IPS DF 19.7 (cell line): ENCODE data around the gene HLA-DPA1.
"Not testable (repeated sequence)": the region's sequence is repeated elsewhere in the genome, so short reads cannot be mapped to it uniquely, and the experiment has no call there.

Experiments
- DNase-seq: peaks from one replicate; pipeline ENCODE4 v3.0.0-alpha.2; 2013; ENCODE audit warnings: low read depth, low spot score

Gene HLA-DPA1

DNA sequence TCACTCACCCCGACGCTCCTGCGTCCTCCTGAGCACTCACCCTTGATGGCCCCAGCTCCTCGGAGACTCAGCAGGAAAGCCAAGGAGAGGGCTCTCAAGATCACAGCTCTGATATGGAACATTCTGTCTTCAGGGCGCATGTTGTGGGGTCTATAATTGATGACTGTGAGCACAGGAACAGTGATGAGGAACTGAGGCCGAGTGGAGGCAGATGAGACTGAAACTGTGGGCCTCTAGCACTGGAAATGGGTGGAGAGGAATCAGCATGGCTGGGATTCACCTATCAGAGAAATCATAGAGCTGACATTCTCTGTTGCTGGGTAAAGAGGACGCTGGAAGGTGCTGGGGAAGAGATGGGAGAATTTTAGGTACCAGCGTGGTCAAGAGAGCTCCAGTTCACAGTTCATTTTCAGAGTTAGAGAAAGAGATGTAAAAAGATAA lies at the start of gene HLA-DPA1:
Gene HLA-DPA1 (minus strand): TSS at position 219 of the 441 bp plus-strand sequence.
- peak; percentile 25 for DNase-seq

DNA sequence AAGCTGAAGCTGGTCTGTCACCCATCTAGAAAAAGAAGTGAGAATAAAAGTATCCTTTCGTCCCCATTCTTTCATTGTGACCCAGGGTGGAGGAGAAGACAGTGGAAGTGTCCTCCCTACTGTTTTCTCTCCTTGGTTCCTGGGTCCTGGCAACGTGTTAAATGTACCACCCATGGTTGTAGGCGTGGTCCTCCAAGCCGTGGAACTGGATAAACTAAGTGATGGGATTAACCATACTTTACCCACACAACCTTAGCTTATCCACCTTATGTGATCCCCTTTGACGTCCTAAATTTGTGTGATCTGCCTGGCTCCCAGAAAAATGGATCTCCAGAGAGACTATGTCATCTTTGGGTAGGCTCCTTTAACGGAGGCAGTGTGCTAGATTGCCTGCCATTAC lies 49.7 kb upstream of the HLA-DPA1 start:
- DNase-seq, result no peak

DNA sequence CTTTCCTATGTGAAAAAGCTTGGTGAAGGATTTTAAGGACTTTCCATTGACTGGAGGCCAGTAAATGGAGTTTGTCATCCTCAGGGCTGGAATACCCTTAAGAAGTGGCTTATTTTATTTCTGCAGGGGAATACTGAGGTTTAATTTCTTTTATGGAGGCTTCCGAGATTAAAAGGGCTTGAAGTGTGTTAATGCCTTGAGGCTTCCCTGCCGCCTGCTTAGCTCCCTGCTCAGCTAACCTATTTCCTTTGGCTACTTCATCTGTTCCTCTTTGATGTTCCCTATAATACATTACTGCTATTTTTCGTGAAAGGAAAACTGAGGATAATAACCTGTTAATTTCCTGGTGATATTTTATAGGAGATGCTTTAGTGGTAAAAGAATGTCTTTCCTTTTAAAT lies 46.6 kb upstream of the HLA-DPA1 start:
- DNase-seq, result no peak

DNA sequence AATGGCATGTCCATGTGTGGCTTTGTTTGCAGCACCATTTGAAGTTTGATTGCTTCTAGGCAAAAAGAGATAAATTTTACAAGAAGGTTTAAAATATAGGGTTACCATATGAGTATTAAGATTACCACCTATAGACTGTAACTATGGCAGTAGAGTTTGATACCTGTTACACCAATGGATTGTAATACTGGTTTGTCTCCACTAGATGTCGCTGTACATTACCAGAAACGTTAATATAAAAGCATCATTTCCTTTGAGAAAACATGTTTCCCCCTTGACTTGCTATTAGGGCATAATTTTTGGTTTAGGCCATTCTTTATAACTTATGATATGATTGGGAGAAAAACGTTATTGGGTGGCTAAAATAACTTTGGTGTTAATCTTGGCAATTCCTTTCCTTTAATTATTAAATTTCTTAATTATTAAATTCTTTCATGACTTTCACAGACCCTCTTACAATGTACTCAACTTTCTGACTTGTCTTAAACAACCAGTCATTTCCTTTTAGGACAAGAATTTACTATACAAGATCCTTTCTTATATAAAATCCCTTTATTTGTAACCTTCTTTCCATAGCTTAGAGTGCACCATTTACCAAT lies 45.2 kb upstream of the HLA-DPA1 start:
- DNase-seq, result no peak

DNA sequence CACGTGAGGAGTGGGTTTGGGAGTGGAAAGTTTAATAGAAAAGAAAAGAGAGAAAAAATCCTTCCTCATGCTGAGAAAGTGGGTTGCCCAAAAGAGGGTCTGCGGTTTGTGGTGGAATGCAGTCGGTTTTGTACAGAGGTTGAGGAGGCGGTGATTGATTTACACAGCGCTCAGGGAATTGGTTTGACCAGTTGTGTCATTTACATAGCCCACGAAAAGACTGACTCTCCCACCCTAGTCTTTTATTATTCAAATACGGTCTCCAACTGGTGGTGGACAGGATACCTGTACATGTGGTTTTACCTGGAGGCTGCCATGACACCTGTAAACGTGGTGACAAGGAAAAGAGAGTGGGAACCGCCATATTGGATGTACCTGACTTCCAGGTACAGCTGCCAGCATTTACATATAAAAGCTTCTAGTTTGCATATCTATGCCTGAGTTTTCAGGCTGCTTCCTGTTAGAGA lies 44.4 kb upstream of the HLA-DPA1 start:
- peak; percentile 78 for DNase-seq

DNA sequence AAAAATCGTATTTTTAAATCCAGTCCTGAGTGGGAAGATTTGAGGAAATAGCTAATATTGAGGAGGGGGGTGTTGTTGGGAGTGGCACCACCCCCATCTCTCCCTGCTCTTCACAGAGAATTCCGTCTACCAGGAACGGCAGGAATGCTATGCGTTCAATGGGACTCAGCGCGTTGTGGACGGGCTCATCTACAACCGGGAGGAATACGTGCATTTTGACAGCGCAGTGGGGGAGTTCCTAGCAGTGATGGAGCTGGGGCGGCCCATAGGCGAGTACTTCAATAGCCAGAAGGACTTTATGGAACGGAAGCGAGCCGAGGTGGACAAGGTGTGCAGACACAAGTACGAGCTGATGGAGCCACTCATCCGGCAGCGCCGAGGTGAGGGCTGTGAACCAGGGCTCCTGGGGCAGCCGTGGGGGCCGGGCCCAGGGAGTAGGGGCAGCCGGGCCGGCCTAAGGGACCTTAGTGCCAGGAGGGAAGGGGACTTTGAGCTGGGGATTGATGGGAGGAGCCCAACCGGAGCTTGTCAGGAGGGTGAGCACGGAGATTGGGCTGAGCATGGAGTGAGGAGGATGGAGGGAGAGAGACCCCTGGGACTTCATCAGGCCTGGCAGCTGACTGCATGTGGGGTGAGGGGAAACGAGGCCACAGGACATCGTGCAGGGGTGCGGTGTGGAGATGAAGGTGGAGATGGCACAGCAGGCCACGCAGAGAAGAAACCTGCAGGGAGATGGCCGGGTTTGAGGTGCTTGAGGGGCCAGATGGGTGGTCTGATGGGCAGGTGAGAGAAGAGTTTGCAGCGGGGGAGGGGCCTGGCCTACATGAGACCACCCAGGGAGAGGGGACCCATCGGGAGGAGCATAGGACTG lies 43.6 kb upstream of the HLA-DPA1 start:
- DNase-seq, result peak; percentile 57

DNA sequence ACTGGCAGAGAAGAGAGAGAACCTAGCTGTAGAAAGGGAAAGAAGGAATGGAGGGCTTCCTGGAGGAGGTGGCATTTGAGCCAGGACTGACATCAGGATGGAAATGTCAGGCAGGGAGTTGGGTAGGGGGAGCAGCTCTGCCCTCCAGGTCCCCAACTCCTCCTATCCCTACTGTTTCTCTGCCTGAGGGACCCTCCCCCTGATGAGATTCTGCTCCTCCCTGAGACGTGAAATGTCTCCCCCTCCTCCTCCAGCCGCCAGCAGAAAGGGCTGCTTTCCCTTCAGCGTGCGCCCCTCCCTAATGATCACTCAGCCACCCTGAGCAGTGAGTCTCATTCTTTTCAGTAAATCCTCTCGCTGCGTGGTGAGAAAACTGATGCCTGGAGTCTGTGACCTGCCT lies 43.0 kb upstream of the HLA-DPA1 start:
- no peak for DNase-seq

DNA sequence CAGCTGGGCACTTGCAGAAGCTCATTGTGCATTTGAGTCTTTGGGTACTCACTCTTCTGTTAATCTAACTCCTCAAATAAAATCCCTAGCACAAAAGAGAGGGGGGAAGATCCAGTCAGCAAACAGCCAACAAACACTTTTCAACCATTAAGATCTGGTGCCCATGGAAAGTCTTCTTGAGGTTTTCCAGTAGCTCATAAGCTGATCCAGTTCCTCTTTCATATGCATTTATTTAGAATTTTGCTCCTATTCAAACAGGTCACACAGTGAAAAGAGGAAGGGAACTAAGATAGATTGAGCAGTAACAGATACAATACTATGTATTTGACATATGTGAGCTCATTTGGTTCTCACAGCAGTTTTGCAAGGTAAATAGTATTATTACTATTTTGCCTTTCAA lies 41.0 kb upstream of the HLA-DPA1 start:
- DNase-seq, result no peak

DNA sequence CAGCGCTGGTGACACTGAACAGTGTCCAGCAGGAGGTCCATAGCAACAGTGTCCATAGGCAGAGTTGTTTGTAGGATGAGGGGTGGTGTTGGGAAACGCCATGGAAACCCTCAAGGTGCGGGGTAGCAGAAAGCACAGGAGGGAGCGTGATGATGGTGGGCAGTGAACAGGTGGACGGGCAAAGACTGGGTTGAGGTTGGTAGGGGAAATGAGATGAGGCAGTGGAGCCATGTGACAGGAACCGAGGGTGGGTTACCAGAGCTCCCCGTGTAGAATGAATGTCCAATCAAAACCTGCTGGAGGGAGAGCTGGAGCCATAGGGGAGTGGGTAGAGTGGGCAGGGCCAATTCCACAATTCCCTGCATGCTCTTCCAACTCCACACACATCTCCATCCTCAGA lies 40.3 kb upstream of the HLA-DPA1 start:
- DNase-seq, result no peak

DNA sequence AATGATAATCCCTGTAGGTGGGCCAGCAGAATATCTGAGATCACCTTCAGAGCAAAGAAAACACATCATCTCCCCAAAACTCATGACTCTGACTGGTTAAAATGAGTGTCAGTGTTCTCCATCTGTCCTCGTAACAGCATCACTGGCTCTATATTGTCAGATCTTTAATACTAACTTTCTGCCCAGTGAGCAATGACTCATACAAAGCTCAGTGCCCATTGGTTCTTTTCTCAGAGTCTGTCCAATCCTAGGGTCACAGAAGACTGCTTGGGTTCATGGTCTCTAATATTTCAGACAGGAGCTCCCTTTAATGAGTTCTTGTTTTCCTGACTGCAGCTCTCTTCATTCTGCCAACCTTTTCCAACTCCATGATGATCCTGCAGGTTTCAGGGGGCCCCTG lies 38.7 kb upstream of the HLA-DPA1 start:
- DNase-seq, result no peak

DNA sequence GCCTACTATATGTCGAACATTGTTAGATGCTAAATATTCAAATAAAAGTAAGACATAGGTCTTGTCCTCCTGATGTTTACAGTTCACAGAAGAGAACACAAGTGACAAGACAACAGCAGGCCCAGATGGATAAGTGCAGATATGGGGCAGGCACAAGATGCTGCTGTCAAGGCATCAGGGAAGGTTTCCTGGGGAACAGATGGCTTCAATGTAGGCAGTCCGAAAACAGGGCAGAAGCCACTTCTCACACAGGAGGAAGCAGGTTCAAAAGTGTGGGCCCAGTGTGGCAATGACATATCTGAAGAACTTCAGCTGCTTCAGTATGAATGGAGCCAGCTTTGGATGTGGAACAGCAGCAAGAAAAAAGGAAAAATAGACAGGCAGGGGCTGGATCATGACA lies 34.9 kb upstream of the HLA-DPA1 start:
- DNase-seq, result no peak

DNA sequence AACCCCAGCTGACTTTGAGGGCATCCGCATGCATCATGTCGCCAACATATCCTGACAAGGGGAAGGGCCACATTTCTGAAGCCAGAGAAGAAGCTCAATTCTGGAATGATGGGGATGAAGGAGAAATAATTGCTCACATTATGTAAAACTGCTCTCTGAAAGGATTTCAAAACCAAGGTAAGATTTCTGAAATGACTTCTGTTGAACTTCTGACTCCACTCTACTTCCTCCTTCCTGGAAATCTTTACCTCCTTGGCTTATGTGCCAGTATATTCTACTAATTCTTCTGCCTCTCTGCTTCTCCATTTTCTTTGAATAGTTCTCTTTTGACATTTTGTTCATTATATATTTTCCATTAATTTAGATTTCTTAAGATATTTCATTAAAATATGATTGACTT lies 34.2 kb upstream of the HLA-DPA1 start:
- DNase-seq, result no peak

DNA sequence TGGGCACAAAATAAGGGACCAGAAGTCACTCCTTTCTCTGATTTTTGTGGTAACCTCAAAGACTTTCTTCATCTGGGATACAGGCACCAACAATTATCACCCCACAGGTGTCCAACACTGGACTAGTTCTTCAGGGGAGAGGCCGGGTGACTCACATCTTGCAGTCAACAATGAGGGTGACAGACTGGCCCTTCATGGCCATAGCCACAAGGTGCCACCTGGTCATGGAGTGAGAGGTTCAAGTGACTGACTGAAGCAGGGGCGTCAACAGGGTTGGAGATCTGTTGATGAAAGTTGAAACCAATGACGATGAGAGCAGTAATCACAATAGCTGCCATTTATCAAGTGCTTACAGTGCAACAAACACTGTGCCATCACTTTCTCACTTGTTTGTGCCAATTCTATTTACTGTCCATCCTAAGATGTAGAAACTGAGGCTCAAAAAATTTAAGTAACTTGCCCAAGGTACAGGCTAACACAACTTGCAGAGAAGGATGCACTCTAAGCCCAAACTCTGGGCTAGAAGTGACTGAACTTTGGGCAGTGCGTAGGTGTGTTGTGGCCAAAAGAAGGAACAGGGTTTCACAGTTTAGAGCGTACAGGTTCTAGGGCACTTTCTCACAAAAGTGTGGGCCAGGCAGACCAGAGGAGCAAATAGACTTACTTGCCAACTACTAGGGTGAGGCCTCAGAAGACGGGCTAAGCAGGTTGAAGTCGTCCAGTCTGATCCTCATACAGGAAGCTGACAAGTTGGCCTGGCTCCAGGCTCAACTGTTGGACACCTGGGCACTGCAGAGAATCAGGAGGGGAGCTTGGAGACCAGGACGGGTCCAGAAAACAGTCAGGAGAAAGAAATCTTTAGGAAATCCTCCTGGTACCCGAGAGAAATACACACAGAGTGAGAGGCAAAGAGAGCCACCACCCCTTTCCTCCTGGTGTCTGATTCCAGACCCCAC lies 32.7 kb upstream of the HLA-DPA1 start:
- no peak for DNase-seq

DNA sequence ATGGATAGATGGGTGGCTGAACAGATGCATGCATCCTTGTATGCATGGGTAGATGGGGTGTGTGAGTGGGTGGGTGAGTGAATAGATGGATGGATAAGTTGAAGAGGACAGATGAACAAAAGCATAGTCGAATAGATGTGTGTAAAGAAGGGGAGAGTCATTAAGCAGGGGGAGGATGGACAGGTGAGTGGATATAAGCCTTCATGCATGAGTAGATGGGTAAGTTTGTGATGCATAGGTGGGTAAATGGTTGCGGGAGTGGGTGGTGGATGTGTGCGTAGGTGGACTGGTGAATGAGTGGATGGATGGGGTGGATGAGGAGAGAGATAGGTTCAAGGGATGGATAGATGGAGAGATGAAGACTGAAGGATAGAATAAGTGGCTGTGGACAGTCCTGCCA lies 31.9 kb upstream of the HLA-DPA1 start:
- DNase-seq, result no peak

DNA sequence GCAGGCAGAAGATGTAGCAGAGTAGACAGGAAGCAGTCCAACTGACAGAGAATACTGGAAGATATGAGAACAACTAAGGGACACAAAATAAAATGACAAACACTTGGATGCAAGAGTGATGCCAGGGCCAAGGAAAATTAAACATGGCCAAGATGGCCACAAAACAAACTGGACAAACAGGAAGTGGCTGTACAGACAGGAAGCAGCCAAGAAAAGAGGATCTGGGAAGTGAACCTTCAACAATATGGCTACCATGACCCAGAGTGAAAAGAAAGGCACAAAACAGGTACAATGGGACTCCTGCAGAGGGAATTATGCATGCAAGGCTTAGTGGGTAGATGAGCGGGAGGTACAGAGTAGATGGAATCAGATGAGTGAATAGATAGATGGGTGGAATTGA lies 31.4 kb upstream of the HLA-DPA1 start:
- DNase-seq, result no peak

DNA sequence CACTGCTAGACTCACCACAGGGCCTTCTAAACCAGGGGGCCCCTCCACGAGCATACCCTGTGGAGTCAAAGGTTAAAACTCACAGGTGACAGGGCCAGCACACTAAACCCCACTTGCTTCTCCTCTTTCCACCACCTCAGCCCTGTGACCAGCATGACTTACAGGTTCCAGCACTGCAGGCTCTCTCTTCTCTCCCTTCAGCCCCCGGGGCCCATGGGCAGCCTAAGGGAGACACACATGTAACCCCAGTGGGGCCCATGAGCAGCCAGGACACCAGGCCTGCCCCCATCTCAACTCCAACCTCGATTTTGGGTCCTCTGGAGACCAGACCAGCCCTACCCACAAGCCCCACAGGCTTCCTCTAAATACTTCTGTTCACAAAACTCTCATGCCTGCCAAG lies 30.3 kb upstream of the HLA-DPA1 start:
- DNase-seq, result no peak

DNA sequence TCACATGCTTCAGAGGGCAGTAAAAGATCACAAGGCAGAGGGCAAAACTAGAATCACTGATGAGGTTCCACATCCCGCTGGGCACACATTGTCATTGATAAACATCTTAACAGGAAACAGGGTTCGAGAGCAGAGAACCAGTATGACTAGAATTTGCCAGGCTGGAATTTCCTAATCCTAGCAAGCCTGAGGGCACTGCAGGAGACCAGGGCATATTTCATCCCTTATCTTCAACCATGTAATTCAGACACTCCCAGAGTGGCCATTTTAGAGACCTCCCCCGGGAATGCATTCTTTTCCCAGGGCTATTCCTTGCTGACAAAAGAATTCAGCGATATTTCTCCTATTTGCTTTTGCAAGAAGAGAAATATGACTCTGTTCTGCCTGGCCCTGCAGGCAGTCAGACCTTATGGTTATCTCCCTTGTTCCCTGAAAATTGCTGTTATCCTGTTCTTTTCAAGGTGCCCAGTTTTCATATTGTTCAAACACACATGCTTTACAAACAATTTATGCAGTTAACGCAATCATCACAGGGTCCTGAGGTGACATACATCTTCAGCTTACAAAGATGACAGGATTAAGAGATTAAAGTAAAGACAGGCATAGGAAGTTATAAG lies 27.8 kb upstream of the HLA-DPA1 start:
- not testable (repeated sequence) for DNase-seq

DNA sequence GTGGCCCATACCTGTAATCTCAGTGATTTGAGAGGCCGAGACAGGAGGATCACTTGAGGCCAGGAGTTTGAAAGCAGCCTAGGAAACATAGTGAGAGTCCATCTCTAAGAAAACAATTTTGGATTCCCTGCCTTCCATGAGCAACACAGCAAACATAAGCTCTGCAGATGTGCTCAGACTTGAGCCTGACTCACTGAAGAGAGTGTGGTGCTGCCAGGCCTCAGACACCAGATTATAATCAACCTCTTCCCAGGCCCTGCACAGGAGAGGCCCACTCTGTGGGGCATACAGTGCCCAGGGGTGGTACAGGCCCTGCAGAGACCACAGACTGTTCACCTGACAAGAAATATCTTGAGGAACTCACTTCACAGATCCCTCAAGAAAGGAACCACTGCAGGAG lies 22.2 kb upstream of the HLA-DPA1 start:
- no peak for DNase-seq

DNA sequence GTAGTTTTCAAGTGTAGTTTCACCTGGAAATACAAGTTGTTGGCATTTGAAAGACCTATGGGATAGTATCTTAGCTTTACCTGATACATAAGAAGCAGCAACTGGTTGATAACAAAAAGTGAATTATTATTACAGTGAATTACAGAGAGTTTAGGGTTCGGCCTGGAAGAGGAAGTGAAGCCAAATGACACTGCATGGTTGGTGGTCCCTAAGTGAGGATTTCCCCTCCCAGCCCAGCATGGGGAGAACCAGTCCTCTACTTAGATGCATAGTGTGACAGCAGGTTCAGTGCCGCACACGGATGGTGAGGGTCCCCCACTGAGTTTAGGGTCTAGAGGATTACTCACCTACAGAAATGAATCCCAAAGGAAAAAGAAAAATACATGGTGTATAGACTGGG lies 20.4 kb upstream of the HLA-DPA1 start:
- no peak for DNase-seq

DNA sequence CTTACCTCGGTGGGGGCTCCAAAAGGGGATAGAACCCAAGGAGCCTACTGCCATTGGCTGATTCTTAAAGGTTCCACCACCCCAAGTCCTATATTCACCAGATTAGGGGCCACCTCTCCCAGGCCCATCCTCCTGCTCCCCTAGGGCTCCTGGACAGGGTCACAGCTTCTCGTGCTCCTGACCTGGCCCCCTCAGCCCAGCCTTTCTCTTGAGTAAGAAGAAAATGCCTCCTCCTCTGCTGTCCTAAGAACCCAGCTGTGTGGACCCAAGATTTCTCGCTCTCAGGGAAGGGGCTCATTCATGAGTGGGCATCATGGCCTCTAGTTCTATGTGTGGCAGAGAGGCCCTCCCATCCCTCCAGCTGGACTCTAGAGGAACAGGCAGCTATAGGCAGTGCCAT lies 18.9 kb upstream of the HLA-DPA1 start:
- no peak for DNase-seq

DNA sequence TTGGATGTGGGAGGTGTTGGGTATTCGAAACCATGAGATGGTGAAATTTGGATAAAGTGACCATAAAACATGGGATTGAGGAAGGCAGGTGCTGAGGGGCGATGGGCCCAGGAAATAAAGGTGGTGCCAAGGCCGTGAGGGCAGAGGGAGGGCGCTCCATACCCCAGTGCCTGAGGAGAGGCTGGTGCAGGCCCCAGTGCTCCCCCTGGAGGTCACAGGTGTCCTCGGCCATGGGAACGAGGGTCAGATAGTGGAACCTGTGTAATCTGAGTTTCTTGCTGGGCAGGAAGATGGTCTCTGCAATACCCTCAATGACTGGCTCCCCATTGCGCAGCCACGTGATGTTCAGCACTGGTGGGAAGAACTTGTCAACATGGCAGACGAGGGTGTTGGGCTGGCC lies 18.5 kb upstream of the HLA-DPA1 start:
- no peak for DNase-seq
